T-helper 1 cell treated with Interleukin-12 subunit alpha and Interleukin-12 subunit beta and Interleukin-4 antibody, amounts not matched to agents 30 ng/mL and 1 ng/mL, for 36 hours (primary cell): ENCODE data around the gene USP16. TPM values are rescaled to one million over a fixed set of nuclear protein-coding genes. Genes with fewer than 3 reads are reported as not detected.

Source experiments
- intact Hi-C: fragments of 100-400 bp; cut with micrococcal nuclease; formaldehyde crosslinking; loops from one replicate; pipeline ENCODE4 v1.15.1; 2024
- total RNA-seq: library from RNA; stranded (reverse); gene quantifications from 2 replicates; pipeline ENCODE4 v1.2.3, GENCODE V29; 2022

The USP16 gene
- total RNA-seq, 1 donor from 2014 or later: 45.0 TPM

- intact Hi-C loops: no loop called here
These were observed 56.0 kb downstream of the USP16 start for GRCh38 chr21:29080454-29080941.

GRCh38 chr21:29082046-29082815 lies 57.8 kb downstream of the USP16 start:
- intact Hi-C loops: no loop called here

- intact Hi-C loops: no loop called here
These were observed 58.8 kb downstream of the USP16 start for GRCh38 chr21:29083306-29083705.

GRCh38 chr21:29084372-29084771 lies 59.9 kb downstream of the USP16 start:
- intact Hi-C loops: no loop called here

- intact Hi-C loops: no loop called here
These were observed 60.8 kb downstream of the USP16 start for GRCh38 chr21:29085106-29085752.

GRCh38 chr21:29091033-29091432 lies 66.6 kb downstream of the USP16 start:
- intact Hi-C loops: loop anchor here (5.0 kb wide), 3 partner anchors 71 to 386 kb away; no protein-coding TSS in a partner anchor

- intact Hi-C loops: loop anchor here (5.0 kb wide), 3 partner anchors 70 to 385 kb away; no protein-coding TSS in a partner anchor
These were observed 67.9 kb downstream of the USP16 start for GRCh38 chr21:29092102-29092959.

- intact Hi-C loops: no loop called here
These were observed 71.9 kb downstream of the USP16 start for GRCh38 chr21:29096218-29097015.

- intact Hi-C loops: no loop called here
These were observed 73.7 kb downstream of the USP16 start for GRCh38 chr21:29098156-29098555.

GRCh38 chr21:29102791-29103257 lies 78.4 kb downstream of the USP16 start:
- intact Hi-C loops: no loop called here

Other genes starting within 250 kb of the USP16 start
- gene LTN1, start 31.8 kb upstream of the USP16 start, total RNA-seq: 28.1 and 29.2 TPM in 2 replicates
- 6.8 and 8.1 TPM in 2 replicates for gene RWDD2B, start 5.3 kb upstream of the USP16 start, total RNA-seq
- 236 and 239 TPM in 2 replicates for gene CCT8, start 49.0 kb downstream of the USP16 start, total RNA-seq
- 5.1 and 5.7 TPM in 2 replicates for gene MAP3K7CL, start 106.0 kb downstream of the USP16 start, total RNA-seq